Measurements from ENCODE around the gene GTF3A. TPM values are rescaled to one million over a fixed set of nuclear protein-coding genes. Genes with fewer than 3 reads are reported as not detected.

GTF3A gene
- total and polyA plus RNA-seq, 2 of the 8 experiments (the other 6 are each of a cell fraction or from before 2014, with no cell fraction given) = 41.6 to 96.5 TPM

GRCh38 chr13:27423333-27423732 lies 1.1 kb upstream of the GTF3A start (continued):
- TF ChIP-seq MAFK (IDR thresholded peaks at IDR 0.05; ENCODE audit: low read depth, low read length) = no peak
- no peak for TF ChIP-seq TEAD4 (IDR thresholded peaks at IDR 0.05; ENCODE audit: low read depth, low read length)
- TF ChIP-seq, protein P1, sequence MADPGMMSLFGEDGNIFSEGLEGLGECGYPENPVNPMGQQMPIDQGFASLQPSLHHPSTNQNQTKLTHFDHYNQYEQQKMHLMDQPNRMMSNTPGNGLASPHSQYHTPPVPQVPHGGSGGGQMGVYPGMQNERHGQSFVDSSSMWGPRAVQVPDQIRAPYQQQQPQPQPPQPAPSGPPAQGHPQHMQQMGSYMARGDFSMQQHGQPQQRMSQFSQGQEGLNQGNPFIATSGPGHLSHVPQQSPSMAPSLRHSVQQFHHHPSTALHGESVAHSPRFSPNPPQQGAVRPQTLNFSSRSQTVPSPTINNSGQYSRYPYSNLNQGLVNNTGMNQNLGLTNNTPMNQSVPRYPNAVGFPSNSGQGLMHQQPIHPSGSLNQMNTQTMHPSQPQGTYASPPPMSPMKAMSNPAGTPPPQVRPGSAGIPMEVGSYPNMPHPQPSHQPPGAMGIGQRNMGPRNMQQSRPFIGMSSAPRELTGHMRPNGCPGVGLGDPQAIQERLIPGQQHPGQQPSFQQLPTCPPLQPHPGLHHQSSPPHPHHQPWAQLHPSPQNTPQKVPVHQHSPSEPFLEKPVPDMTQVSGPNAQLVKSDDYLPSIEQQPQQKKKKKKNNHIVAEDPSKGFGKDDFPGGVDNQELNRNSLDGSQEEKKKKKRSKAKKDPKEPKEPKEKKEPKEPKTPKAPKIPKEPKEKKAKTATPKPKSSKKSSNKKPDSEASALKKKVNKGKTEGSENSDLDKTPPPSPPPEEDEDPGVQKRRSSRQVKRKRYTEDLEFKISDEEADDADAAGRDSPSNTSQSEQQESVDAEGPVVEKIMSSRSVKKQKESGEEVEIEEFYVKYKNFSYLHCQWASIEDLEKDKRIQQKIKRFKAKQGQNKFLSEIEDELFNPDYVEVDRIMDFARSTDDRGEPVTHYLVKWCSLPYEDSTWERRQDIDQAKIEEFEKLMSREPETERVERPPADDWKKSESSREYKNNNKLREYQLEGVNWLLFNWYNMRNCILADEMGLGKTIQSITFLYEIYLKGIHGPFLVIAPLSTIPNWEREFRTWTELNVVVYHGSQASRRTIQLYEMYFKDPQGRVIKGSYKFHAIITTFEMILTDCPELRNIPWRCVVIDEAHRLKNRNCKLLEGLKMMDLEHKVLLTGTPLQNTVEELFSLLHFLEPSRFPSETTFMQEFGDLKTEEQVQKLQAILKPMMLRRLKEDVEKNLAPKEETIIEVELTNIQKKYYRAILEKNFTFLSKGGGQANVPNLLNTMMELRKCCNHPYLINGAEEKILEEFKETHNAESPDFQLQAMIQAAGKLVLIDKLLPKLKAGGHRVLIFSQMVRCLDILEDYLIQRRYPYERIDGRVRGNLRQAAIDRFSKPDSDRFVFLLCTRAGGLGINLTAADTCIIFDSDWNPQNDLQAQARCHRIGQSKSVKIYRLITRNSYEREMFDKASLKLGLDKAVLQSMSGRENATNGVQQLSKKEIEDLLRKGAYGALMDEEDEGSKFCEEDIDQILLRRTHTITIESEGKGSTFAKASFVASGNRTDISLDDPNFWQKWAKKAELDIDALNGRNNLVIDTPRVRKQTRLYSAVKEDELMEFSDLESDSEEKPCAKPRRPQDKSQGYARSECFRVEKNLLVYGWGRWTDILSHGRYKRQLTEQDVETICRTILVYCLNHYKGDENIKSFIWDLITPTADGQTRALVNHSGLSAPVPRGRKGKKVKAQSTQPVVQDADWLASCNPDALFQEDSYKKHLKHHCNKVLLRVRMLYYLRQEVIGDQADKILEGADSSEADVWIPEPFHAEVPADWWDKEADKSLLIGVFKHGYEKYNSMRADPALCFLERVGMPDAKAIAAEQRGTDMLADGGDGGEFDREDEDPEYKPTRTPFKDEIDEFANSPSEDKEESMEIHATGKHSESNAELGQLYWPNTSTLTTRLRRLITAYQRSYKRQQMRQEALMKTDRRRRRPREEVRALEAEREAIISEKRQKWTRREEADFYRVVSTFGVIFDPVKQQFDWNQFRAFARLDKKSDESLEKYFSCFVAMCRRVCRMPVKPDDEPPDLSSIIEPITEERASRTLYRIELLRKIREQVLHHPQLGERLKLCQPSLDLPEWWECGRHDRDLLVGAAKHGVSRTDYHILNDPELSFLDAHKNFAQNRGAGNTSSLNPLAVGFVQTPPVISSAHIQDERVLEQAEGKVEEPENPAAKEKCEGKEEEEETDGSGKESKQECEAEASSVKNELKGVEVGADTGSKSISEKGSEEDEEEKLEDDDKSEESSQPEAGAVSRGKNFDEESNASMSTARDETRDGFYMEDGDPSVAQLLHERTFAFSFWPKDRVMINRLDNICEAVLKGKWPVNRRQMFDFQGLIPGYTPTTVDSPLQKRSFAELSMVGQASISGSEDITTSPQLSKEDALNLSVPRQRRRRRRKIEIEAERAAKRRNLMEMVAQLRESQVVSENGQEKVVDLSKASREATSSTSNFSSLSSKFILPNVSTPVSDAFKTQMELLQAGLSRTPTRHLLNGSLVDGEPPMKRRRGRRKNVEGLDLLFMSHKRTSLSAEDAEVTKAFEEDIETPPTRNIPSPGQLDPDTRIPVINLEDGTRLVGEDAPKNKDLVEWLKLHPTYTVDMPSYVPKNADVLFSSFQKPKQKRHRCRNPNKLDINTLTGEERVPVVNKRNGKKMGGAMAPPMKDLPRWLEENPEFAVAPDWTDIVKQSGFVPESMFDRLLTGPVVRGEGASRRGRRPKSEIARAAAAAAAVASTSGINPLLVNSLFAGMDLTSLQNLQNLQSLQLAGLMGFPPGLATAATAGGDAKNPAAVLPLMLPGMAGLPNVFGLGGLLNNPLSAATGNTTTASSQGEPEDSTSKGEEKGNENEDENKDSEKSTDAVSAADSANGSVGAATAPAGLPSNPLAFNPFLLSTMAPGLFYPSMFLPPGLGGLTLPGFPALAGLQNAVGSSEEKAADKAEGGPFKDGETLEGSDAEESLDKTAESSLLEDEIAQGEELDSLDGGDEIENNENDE (IDR thresholded peaks at IDR 0.05; ENCODE audit: insufficient replicate concordance, low read length) = no peak
- TF ChIP-seq POLR2AphosphoS5 (IDR thresholded peaks at IDR 0.05; ENCODE audit: low read depth, low read length) = no peak
- no peak for TF ChIP-seq EZH2 (IDR thresholded peaks at IDR 0.05; ENCODE audit: low read depth, low read length, severe bottlenecking)
- no peak for TF ChIP-seq CBX8 (IDR thresholded peaks at IDR 0.05; ENCODE audit: borderline replicate concordance, low read depth, low read length)
- TF ChIP-seq GTF2F1 (IDR thresholded peaks at IDR 0.05; ENCODE audit: borderline replicate concordance, low read depth, low read length) = no peak
- TF ChIP-seq TAF1 (IDR thresholded peaks at IDR 0.05; ENCODE audit: low read depth, low read length) = no peak
